SK-N-SH (cell line): ENCODE data around the gene THUMPD3. TPM values are rescaled to one million over a fixed set of nuclear protein-coding genes. Genes with fewer than 3 reads are reported as not detected.

ENCODE experiments used
- CTCF ChIA-PET: fragments of 300-600, 350-600 bp; formaldehyde crosslinking; extraction: SDS; loops from one replicate; lab custom pipeline; 2021; lab: Yijun Ruan, JAX
- POLR2A ChIA-PET: fragments of 350-600 bp; sonication (Branson Sonifier 250); formaldehyde crosslinking; extraction: SDS; loops from one replicate; lab custom pipeline; 2020; ENCODE audit warnings: antibody characterized with exemption, inconsistent platforms; lab: Yijun Ruan, JAX
- DNase-seq: peaks from one replicate; pipeline ENCODE4 v3.0.0; 2012
- H2AFZ ChIP-seq: fragments of 200-600 bp; sonication (generic); 2 replicates; pipeline ENCODE4 v1.8.1; 2016; ENCODE audit warnings: antibody characterized with exemption, mild to moderate bottlenecking, low read depth
- H3F3A ChIP-seq: fragments of 200-600 bp; sonication (generic); replicated peaks from 2 replicates; pipeline ENCODE3; 2016; ENCODE audit warnings: antibody characterized with exemption, mild to moderate bottlenecking; ENCODE audit not compliant: insufficient read depth
- H3K27ac ChIP-seq, 2 experiments: fragments of 200-500 bp in 1 of 2; fragments of 200-600 bp in 1 of 2; sonication (Bioruptor generic) in 1 of 2; sonication (generic), shearing (Covaris generic) in 1 of 2; 2 replicates each; pipeline versions ENCODE4 v1.5.1 to v1.6.1; 2014 to 2016; ENCODE audit warnings: low read depth in 2 of 2, inconsistent platforms in 1 of 2, low read length in 1 of 2, mild to moderate bottlenecking in 1 of 2, mixed read lengths in 1 of 2
- H3K27me3 ChIP-seq: fragments of 200-600 bp; sonication (generic), shearing (Covaris generic); 2 replicates; pipeline ENCODE4 v1.6.1; 2016; ENCODE audit warnings: mixed run types; ENCODE audit not compliant: insufficient read depth
- H3K36me3 ChIP-seq, 2 experiments: fragments of 200-500 bp in 1 of 2; fragments of 200-600 bp in 1 of 2; sonication (Bioruptor generic) in 1 of 2; sonication (generic) in 1 of 2; replicated peaks in 1 of 2; 2 replicates each; pipeline versions ENCODE3 to v1.5.1; 2014 to 2016; ENCODE audit warnings: low read length in 1 of 2, mild to moderate bottlenecking in 1 of 2; ENCODE audit not compliant: insufficient read depth in 2 of 2, control insufficient read depth in 1 of 2
- H3K4me1 ChIP-seq, 2 experiments: fragments of 200-500 bp in 1 of 2; fragments of 200-600 bp in 1 of 2; sonication (Bioruptor generic) in 1 of 2; sonication (generic), shearing (Covaris generic) in 1 of 2; 2 replicates each; pipeline versions ENCODE4 v1.5.1 to v1.6.1; 2014 to 2016; ENCODE audit warnings: low read depth in 1 of 2, low read length in 1 of 2, mixed run types in 1 of 2; ENCODE audit not compliant: insufficient read depth in 2 of 2, control insufficient read depth in 1 of 2
- H3K4me2 ChIP-seq: fragments of 200-600 bp; sonication (generic), shearing (Covaris generic); 2 replicates; pipeline ENCODE4 v1.6.1; 2017; ENCODE audit warnings: mixed run types
- H3K4me3 ChIP-seq, 2 experiments: fragments of 200-500 bp in 1 of 2; fragments of 200-600 bp in 1 of 2; sonication (Bioruptor generic) in 1 of 2; sonication (generic), shearing (Covaris generic) in 1 of 2; 2 replicates each; pipeline versions ENCODE4 v1.5.1 to v1.8.1; 2014 to 2016; ENCODE audit warnings: low read depth in 2 of 2, inconsistent platforms in 1 of 2, low read length in 1 of 2, mild to moderate bottlenecking in 1 of 2, mixed read lengths in 1 of 2, moderate library complexity in 1 of 2
- H3K79me2 ChIP-seq: fragments of 200-600 bp; sonication (generic); 2 replicates; pipeline ENCODE4 v1.8.1; 2017; ENCODE audit warnings: mild to moderate bottlenecking; ENCODE audit not compliant: insufficient read depth
- H3K9ac ChIP-seq: fragments of 200-600 bp; sonication (generic); 2 replicates; pipeline ENCODE4 v1.6.1; 2017; ENCODE audit warnings: mixed run types
- H3K9me2 ChIP-seq: fragments of 200-600 bp; sonication (generic); 2 replicates; pipeline ENCODE4 v1.6.1; 2017; ENCODE audit warnings: mixed run types
- H3K9me3 ChIP-seq: fragments of 200-600 bp; sonication (generic); 2 replicates; pipeline ENCODE4 v1.6.1; 2017; ENCODE audit warnings: mixed run types, mild to moderate bottlenecking, moderate library complexity
- H4K20me1 ChIP-seq: fragments of 200-600 bp; sonication (generic); 2 replicates; pipeline ENCODE4 v1.6.1; 2017; ENCODE audit warnings: mild to moderate bottlenecking, mixed run types; ENCODE audit not compliant: insufficient read depth
- CHD2 ChIP-seq: fragments of 150-350 bp; IDR thresholded peaks from 2 replicates; pipeline ENCODE4 v1.6.1; 2018; ENCODE audit warnings: low read length; ENCODE audit not compliant: partially characterized antibody
- CTCF ChIP-seq: fragments of 200-600 bp; sonication (generic); IDR thresholded peaks from 2 replicates; pipeline ENCODE4 v1.6.1; 2017; ENCODE audit warnings: antibody characterized with exemption, mild to moderate bottlenecking, moderate library complexity
- EP300 ChIP-seq, 2 experiments: IDR thresholded peaks; 2 replicates each; pipeline versions ENCODE4 v1.4.0 to v1.6.1; 2012; ENCODE audit warnings: borderline replicate concordance in 1 of 2, low read depth in 1 of 2, low read length in 1 of 2
- FOXM1 ChIP-seq: IDR thresholded peaks from 2 replicates; pipeline ENCODE4 v1.4.0; 2012; ENCODE audit warnings: low read depth, mild to moderate bottlenecking
- GABPA ChIP-seq: IDR thresholded peaks from 2 replicates; pipeline ENCODE4 v1.4.0; 2012; ENCODE audit warnings: low read depth, mild to moderate bottlenecking
- GATA2 ChIP-seq: sonication (generic); formaldehyde crosslinking; IDR thresholded peaks from 2 replicates; pipeline ENCODE4 v1.5.0; 2020; ENCODE audit warnings: mild to moderate bottlenecking, missing genetic modification reagents
- IRF3 ChIP-seq: fragments of 150-350 bp; IDR thresholded peaks from 2 replicates; pipeline ENCODE4 v1.6.1; 2016; ENCODE audit warnings: mild to moderate bottlenecking, low read depth, low read length
- MXI1 ChIP-seq: IDR thresholded peaks from 2 replicates; pipeline ENCODE4 v1.6.1; 2012; ENCODE audit warnings: mild to moderate bottlenecking, low read depth, low read length, improper control_type of control experiment
- POLR2AphosphoS5 ChIP-seq: IDR thresholded peaks from 2 replicates; pipeline ENCODE4 v1.6.1; 2012; ENCODE audit warnings: low read depth, low read length
- RCOR1 ChIP-seq: fragments of 150-350 bp; IDR thresholded peaks from 2 replicates; pipeline ENCODE4 v1.6.1; 2017; ENCODE audit warnings: antibody characterized with exemption, low read length
- REST ChIP-seq: IDR thresholded peaks from 2 replicates; pipeline ENCODE4 v1.6.1; 2012; ENCODE audit warnings: mild to moderate bottlenecking, low read depth, low read length, moderate library complexity
- RXRA ChIP-seq: IDR thresholded peaks from 2 replicates; pipeline ENCODE4 v1.4.0; 2012; ENCODE audit warnings: low read depth, mild to moderate bottlenecking, borderline replicate concordance
- YY1 ChIP-seq: IDR thresholded peaks from 2 replicates; pipeline ENCODE4 v1.4.0; 2012; ENCODE audit warnings: low read depth, mild to moderate bottlenecking
- ZBTB33 ChIP-seq: IDR thresholded peaks from 2 replicates; pipeline ENCODE4 v1.4.0; 2012; ENCODE audit warnings: low read depth, borderline replicate concordance
- WGBS: methylation state at CpG from one replicate; pipeline ENCODE4 v1.1.6; 2017; ENCODE audit warnings: low lambda C conversion rate; 5-methylcytosine and 5-hydroxymethylcytosine counted together
- polyA plus RNA-seq, 3 experiments: library from polyadenylated mRNA; depleted of rRNA; stranded (reverse); fragments of >200 nt; gene quantifications; 2 replicates each; pipeline ENCODE4 v1.2.3, GENCODE V29; 2012

THUMPD3 gene
- polyA plus RNA-seq, 1 of the 3 experiments (the other 2 are of a cell fraction) = 27.1 TPM

- H3K27ac ChIP-seq = no peak overlapping the region; a peak in 1 of 4 replicates
- H3K27me3 ChIP-seq = no peaks in the 10 kb centered on the region
- H3K4me2 ChIP-seq = no peak overlapping the region
- DNase-seq = no peak
- no peaks in the 10 kb centered on the region for H3K9me2 ChIP-seq
- H3F3A ChIP-seq = peaks cover 35% of the 10 kb centered on the region
- peaks cover 4 to 19% of the 10 kb centered on the region in 2 experiments for H3K36me3 ChIP-seq
- no peak for TF ChIP-seq RCOR1
- TF ChIP-seq YY1 = no peak
- no peak for TF ChIP-seq FOXM1
- TF ChIP-seq EP300 (IDR thresholded peaks at IDR 0.05; ENCODE audit: borderline replicate concordance in 1 of 2, low read depth in 1 of 2, low read length in 1 of 2) = no peak
- H3K4me3 ChIP-seq = no peak overlapping the region
- ChIA-PET POLR2A (interaction anchor here (0.7 kb wide), 1 partner anchor 9 kb away, joined by 3 read pairs; no protein-coding TSS in a partner anchor), CTCF (interaction anchor here (3.2 kb wide), 1 partner anchor 17 kb away, joined by 26 read pairs; no protein-coding TSS in a partner anchor)
- H3K9me3 ChIP-seq = no peaks in the 10 kb centered on the region
- peaks cover 42 to 52% of the 10 kb centered on the region in 2 experiments for H3K4me1 ChIP-seq
- WGBS = 85% methylated on average over 3 of the region's 3 CpGs
- peaks cover 100% of the 10 kb centered on the region for H4K20me1 ChIP-seq
- peaks cover 100% of the 10 kb centered on the region for H3K79me2 ChIP-seq
- H3K9ac ChIP-seq = no peak overlapping the region
- H2AFZ ChIP-seq = no peak overlapping the region
Measured at GRCh38 chr3:9405756-9406155, 42.9 kb downstream of the THUMPD3 start.

GRCh38 chr3:9406856-9407626 is 44.2 kb downstream of the THUMPD3 start:
- Histone ChIP-seq H2AFZ (no peak overlapping the region), H3K4me3 (no peak overlapping the region), H3F3A (peaks cover 28% of the 10 kb centered on the region), H3K79me2 (peaks cover 100% of the 10 kb centered on the region), H3K9me2 (no peaks in the 10 kb centered on the region), H3K36me3 (peaks cover 4 to 22% of the 10 kb centered on the region in 2 experiments), H3K27me3 (no peaks in the 10 kb centered on the region), H4K20me1 (peaks cover 100% of the 10 kb centered on the region), H3K9me3 (no peaks in the 10 kb centered on the region), H3K4me1 (peaks cover 30 to 40% of the 10 kb centered on the region in 2 experiments), H3K27ac (no peak overlapping the region), H3K4me2 (no peak overlapping the region), H3K9ac (no peak overlapping the region)
- ChIA-PET POLR2A (no interaction called here), CTCF (interaction anchor here (0.6 kb wide), 1 partner anchor 174 kb away, joined by 3 read pairs; no protein-coding TSS in a partner anchor)
- DNase-seq = no peak
- TF ChIP-seq RXRA (no peak), MXI1 (no peak), CTCF (no peak), GATA2 (CRISPR knock-in tag) (no peak), IRF3 (no peak), CHD2 (no peak), REST (no peak), POLR2AphosphoS5 (no peak), GABPA (no peak), ZBTB33 (no peak)
- 94% methylated on average over 7 of the region's 7 CpGs for WGBS
